Neural crest cell (in vitro differentiated cells): ENCODE data around the gene ISM1. TPM values are rescaled to one million over a fixed set of nuclear protein-coding genes. Genes with fewer than 3 reads are reported as not detected.

Experiments used
- DNase-seq: peaks from one replicate; pipeline ENCODE4 v3.0.0; 2021; ENCODE audit warnings: low read depth, mixed read lengths, low spot score
- H3K27ac Mint-ChIP-seq: one replicate; pipeline ENCODE4 v1.8.0; 2021; ENCODE audit warnings: mild to moderate bottlenecking, mixed read lengths; ENCODE audit not compliant: unreplicated experiment
- H3K27me3 Mint-ChIP-seq: 2 replicates; pipeline ENCODE4 v1.8.0; 2021; ENCODE audit warnings: low read depth, mild to moderate bottlenecking, mixed read lengths
- H3K36me3 Mint-ChIP-seq: 2 replicates; pipeline ENCODE4 v1.8.0; 2021; ENCODE audit warnings: low read depth, mild to moderate bottlenecking, mixed read lengths
- H3K4me1 Mint-ChIP-seq: 2 replicates; pipeline ENCODE4 v1.8.0; 2021; ENCODE audit warnings: mixed read lengths
- H3K4me3 Mint-ChIP-seq: one replicate; pipeline ENCODE4 v1.8.0; 2021; ENCODE audit warnings: mild to moderate bottlenecking, mixed read lengths
- H3K9me3 Mint-ChIP-seq: 2 replicates; pipeline ENCODE4 v1.8.0; 2021; ENCODE audit warnings: mixed read lengths
- CTCF ChIP-seq: fragments of 200-600 bp; sonication (generic); conservative IDR thresholded peaks from 2 replicates; pipeline ENCODE4 v1.5.0; 2021; ENCODE audit warnings: antibody characterized with exemption, mild to moderate bottlenecking
- total RNA-seq: library from RNA; stranded (reverse); gene quantifications from 2 replicates; pipeline ENCODE4 v1.2.1, GENCODE V29; 2021

ISM1 gene
- total RNA-seq, 1 donor from 2014 or later, result 0.33 TPM

- no peaks in the 10 kb centered on the region for H3K36me3 Mint-ChIP-seq
- no peak for TF ChIP-seq CTCF
- no peak overlapping the region for H3K4me3 Mint-ChIP-seq
- H3K9me3 Mint-ChIP-seq, result no peaks in the 10 kb centered on the region
- H3K4me1 Mint-ChIP-seq, result no peaks in the 10 kb centered on the region
- H3K27me3 Mint-ChIP-seq, result peaks cover 2% of the 10 kb centered on the region
- no peak for DNase-seq
- H3K27ac Mint-ChIP-seq, result no peak overlapping the region
These were observed 38.8 kb downstream of the ISM1 start for GRCh38 chr20:13259921-13260320.

GRCh38 chr20:13260650-13261279 is 39.7 kb downstream of the ISM1 start:
- Mint-ChIP-seq H3K27ac (no peak overlapping the region), H3K4me3 (no peak overlapping the region), H3K36me3 (no peaks in the 10 kb centered on the region), H3K9me3 (no peaks in the 10 kb centered on the region), H3K4me1 (no peaks in the 10 kb centered on the region), H3K27me3 (peaks cover under 1% of the 10 kb centered on the region)
- no peak for TF ChIP-seq CTCF
- DNase-seq, result no peak

- H3K4me1 Mint-ChIP-seq, result no peaks in the 10 kb centered on the region
- no peaks in the 10 kb centered on the region for H3K36me3 Mint-ChIP-seq
- H3K27me3 Mint-ChIP-seq, result no peaks in the 10 kb centered on the region
- no peaks in the 10 kb centered on the region for H3K9me3 Mint-ChIP-seq
- H3K27ac Mint-ChIP-seq, result no peak overlapping the region
- no peak overlapping the region for H3K4me3 Mint-ChIP-seq
- peak; percentile 55 for DNase-seq
- TF ChIP-seq CTCF, result peak; percentile 83
These were observed 40.6 kb downstream of the ISM1 start for GRCh38 chr20:13261460-13262301.

GRCh38 chr20:13262302-13262650 is 41.2 kb downstream of the ISM1 start:
- Mint-ChIP-seq H3K4me1 (no peaks in the 10 kb centered on the region), H3K27ac (no peak overlapping the region), H3K4me3 (no peak overlapping the region), H3K9me3 (no peaks in the 10 kb centered on the region), H3K27me3 (peaks cover 3% of the 10 kb centered on the region), H3K36me3 (no peaks in the 10 kb centered on the region)
- no peak for DNase-seq
- no peak for TF ChIP-seq CTCF

GRCh38 chr20:13262671-13263360 is 41.7 kb downstream of the ISM1 start:
- Mint-ChIP-seq H3K27ac (no peak overlapping the region), H3K27me3 (peaks cover 7% of the 10 kb centered on the region)

More at GRCh38 chr20:13262671-13263360, 41.7 kb downstream of the ISM1 start:
- no peaks in the 10 kb centered on the region for H3K4me1 Mint-ChIP-seq
- TF ChIP-seq CTCF, result no peak
- H3K36me3 Mint-ChIP-seq, result no peaks in the 10 kb centered on the region
- no peaks in the 10 kb centered on the region for H3K9me3 Mint-ChIP-seq
- DNase-seq, result no peak
- H3K4me3 Mint-ChIP-seq, result no peak overlapping the region
